GM12874 (cell line): ENCODE results near the gene EIF2S3.

Experiments
- TF ChIP-seq, protein P1 (sequence below): IDR thresholded peaks from 2 replicates; pipeline ENCODE4 v1.5.1; 2011; ENCODE audit warnings: low read depth, mild to moderate bottlenecking, control low read depth, low read length, moderate library complexity; ENCODE audit not compliant: insufficient read depth

Gene EIF2S3

DNA sequence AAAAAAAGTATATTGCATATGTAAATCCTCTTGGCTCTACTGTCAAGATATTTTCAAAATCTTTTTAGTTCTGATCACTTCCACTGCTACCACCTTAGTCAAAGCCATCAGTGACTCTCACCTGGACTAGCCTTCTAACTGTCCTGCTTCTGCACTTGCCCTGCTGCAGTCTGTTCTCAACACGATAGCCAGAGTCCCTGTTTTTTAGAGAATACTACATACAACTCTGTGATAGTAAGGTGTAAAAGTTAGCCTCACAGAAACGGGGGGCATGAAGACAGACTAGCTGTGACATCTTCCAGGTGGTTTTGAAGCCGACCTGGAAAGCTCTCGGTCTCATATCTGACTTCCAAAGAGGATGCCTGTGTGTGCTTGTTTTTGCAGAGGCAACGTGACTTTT, 24.7 kb downstream of the EIF2S3 start:
- TF ChIP-seq, protein P1, sequence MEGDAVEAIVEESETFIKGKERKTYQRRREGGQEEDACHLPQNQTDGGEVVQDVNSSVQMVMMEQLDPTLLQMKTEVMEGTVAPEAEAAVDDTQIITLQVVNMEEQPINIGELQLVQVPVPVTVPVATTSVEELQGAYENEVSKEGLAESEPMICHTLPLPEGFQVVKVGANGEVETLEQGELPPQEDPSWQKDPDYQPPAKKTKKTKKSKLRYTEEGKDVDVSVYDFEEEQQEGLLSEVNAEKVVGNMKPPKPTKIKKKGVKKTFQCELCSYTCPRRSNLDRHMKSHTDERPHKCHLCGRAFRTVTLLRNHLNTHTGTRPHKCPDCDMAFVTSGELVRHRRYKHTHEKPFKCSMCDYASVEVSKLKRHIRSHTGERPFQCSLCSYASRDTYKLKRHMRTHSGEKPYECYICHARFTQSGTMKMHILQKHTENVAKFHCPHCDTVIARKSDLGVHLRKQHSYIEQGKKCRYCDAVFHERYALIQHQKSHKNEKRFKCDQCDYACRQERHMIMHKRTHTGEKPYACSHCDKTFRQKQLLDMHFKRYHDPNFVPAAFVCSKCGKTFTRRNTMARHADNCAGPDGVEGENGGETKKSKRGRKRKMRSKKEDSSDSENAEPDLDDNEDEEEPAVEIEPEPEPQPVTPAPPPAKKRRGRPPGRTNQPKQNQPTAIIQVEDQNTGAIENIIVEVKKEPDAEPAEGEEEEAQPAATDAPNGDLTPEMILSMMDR, result no peak

DNA sequence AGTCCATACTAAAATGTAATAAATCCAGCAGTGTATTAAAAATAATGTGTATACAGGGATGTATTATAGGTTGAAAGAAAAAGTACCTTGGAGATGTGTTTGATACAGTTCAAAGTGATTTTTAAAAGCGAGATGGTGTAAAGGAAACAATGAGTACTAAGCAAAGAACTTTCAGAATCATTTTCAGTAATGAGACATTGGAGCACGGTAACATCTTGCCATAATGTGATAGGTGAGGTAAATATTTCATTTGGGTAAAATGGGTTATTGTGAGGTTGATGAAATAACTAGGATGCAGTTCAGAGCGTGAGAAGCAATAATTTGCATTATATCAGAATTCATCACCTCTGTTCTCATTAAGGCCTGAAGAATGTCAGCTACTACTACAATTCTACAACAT, 25.9 kb downstream of the EIF2S3 start:
- TF ChIP-seq, protein P1, result no peak

DNA sequence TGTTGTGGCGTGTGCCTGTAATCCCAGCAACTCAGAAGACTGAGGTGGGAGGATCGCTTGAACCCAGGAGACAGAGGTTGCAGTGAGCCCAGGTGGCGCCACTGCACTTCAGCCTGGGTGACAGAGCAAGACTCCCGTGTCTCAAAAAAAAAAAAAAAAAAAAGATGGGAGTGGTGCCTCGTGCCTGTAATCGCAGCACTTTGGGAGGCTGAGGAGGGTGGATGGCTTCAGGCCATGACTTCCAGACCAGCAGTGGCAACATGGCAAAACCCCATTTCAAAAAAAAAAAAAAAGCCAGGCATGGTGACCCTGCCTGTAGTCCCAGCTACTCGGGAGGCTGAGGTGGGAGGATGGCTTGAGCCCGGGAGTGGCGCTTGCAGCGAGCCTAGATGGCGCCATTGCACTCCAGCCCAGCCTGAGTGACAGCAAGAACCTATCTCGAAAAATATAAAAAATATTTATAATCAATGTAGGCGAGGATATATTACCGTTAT, 27.0 kb downstream of the EIF2S3 start:
- TF ChIP-seq, protein P1, result peak; percentile 22; the same call in 1 of the 2 replicates

DNA sequence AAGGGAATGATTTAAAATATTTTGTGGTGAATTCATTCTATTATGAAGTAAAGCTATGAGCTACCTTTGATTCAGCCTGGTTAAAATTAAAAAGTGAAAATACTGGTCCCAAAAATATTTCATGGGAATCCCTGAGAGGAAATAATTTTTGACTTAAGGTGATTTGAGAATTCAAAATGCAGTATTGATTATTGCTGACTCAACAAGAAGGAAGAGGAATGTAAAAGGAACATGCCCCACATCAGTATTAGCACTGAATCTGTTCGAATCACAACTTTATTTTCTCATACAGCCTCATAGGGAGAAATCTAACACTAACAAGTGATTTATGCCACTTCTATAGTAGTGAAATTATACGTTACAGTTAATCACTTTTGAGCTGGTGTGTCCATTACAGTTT, 27.7 kb downstream of the EIF2S3 start:
- TF ChIP-seq, protein P1, result no peak

DNA sequence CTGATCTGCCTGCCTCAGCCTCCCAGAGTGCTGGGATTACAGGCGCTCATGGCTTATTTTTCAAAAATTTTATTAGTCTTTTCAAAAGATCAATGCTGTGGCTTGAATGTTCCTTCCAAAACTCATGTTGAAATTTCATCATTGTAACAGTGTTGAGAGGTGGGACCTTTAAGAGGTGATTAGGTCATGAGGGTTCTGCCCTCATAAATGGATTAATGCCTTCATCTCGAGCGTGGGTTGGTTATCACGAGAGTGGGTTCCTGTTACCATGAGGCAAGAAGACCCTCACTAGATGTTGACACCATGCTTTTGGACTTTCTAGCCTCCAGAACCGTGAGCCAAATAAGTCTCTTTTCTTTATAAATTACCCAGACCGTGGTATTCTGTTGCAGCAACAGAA, 30.3 kb downstream of the EIF2S3 start:
- TF ChIP-seq, protein P1, result no peak

DNA sequence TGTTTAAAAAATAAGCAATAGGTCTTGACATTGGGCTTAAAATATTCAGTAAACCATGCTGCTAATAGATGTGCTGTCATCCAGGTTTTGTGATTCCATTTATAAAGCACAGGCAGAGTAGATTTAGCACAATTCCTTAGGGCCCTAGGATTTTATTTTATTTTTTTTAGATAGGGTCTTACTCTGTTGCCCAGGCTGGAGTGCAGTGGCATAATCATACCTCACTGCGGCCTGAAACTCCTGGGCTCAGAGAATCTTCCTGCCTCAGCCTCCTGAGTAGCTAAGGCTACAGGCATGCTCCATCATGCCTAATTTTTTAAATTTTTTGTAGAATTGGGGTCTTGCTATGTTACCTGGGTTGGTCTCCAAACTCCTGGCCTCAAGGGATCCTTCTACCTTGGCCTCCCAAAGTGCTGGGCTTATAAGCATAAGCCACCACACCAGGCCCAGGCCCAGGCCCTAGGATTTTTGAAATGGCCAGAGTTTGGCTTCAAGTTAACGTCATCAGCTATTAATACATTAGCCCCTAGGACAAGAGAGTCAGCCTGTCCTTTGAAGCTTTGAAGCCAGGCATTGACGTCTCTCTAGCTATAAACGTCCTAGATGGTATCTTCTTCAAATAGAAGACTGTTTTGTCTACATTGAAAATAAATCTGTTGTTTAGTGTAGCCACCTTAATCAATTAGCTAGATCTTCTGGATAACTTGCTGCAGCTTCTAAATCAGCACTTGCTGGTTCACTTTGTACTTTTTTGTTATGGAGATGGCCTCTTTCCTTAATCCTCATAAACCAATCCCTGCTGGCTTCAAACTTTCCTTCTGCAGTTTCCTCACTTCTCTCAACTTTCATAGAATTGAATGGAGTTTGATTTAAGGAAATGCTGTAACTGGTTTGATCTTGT, 35.8 kb downstream of the EIF2S3 start:
- TF ChIP-seq, protein P1, result no peak

DNA sequence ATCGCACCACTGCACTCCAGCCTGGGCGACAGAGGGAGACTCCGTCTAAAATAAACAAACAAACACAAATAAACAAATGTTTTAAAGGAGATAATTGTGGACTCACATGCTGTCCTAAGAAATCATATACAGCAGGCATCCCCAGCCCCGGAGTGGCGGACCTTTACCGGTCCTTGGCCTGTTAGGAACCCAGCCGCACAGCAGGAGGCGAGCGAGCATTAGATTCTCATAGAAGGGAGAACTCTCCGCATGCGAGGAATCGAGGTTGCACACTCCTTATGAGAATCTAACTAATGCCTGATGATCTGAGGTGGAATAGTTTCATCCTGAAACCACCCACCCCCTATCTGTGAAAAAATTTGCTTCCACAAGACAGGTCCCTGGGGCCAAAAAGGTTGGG, 39.0 kb downstream of the EIF2S3 start:
- TF ChIP-seq, protein P1, result no peak
